HepG2 (cell line): ENCODE results near the gene C5orf24. TPM values are rescaled to one million over a fixed set of nuclear protein-coding genes. Genes with fewer than 3 reads are reported as not detected.

ENCODE experiments used
- ELF4 ChIP-seq: sonication (generic); formaldehyde crosslinking; IDR thresholded peaks from 2 replicates; pipeline ENCODE4 v1.5.0; 2020; ENCODE audit warnings: missing genetic modification reagents, mild to moderate bottlenecking, moderate library complexity, borderline replicate concordance
- GLMP ChIP-seq: sonication (generic); formaldehyde crosslinking; IDR thresholded peaks from 2 replicates; pipeline ENCODE4 v1.9.0; 2021; ENCODE audit warnings: missing genetic modification reagents, mild to moderate bottlenecking, borderline replicate concordance
- HNRNPH1 ChIP-seq: fragments of 200-400 bp; formaldehyde crosslinking; optimal IDR thresholded peaks from 2 replicates; pipeline ENCODE3; 2017; ENCODE audit warnings: mild to moderate bottlenecking, low read depth, low read length
- JUND ChIP-seq: sonication (generic); formaldehyde crosslinking; IDR thresholded peaks from 2 replicates; pipeline ENCODE4 v1.8.0; 2022; ENCODE audit warnings: mild to moderate bottlenecking, missing genetic modification reagents
- MAFG ChIP-seq: sonication (generic); formaldehyde crosslinking; IDR thresholded peaks from 2 replicates; pipeline ENCODE4 v1.5.1; 2020; ENCODE audit warnings: mild to moderate bottlenecking, missing genetic modification reagents
- NONO ChIP-seq, 2 experiments: fragments of 450-650 bp in 1 of 2; sonication (generic) in 1 of 2; formaldehyde crosslinking in 1 of 2; IDR thresholded peaks in 1 of 2; conservative IDR thresholded peaks in 1 of 2; 2 replicates each; pipeline versions ENCODE4 v1.6.1 to v1.8.0; 2017 to 2022; ENCODE audit warnings: mild to moderate bottlenecking in 1 of 2, missing genetic modification reagents in 1 of 2, moderate library complexity in 1 of 2
- NR1H2 ChIP-seq: sonication (generic); formaldehyde crosslinking; IDR thresholded peaks from 2 replicates; pipeline ENCODE4 v1.8.1; 2022; ENCODE audit warnings: low read depth, missing genetic modification reagents, borderline replicate concordance
- NR2F2 ChIP-seq: IDR thresholded peaks from 2 replicates; pipeline ENCODE4 v1.6.1; 2012; ENCODE audit warnings: low read depth, inconsistent platforms, borderline replicate concordance
- RFXANK ChIP-seq: IDR thresholded peaks from 2 replicates; pipeline ENCODE4 v1.6.1; 2016
- STAG1 ChIP-seq: sonication (generic); formaldehyde crosslinking; IDR thresholded peaks from 2 replicates; pipeline ENCODE4 v1.4.0; 2020; ENCODE audit warnings: missing genetic modification reagents
- ZKSCAN8 ChIP-seq: IDR thresholded peaks from 2 replicates; pipeline ENCODE4 v1.6.1; 2016; ENCODE audit warnings: borderline replicate concordance, missing genetic modification reagents, missing compliant biosample characterization
- ZNF264 ChIP-seq: sonication (generic); formaldehyde crosslinking; IDR thresholded peaks from 2 replicates; pipeline ENCODE4 v1.4.0; 2020; ENCODE audit warnings: missing genetic modification reagents
- ZNF468 ChIP-seq: sonication (generic); formaldehyde crosslinking; IDR thresholded peaks from 2 replicates; pipeline ENCODE4 v1.8.0; 2022; ENCODE audit warnings: mild to moderate bottlenecking, moderate library complexity, missing genetic modification reagents
- ZNF652 ChIP-seq: IDR thresholded peaks from 2 replicates; pipeline ENCODE4 v1.6.1; 2016; ENCODE audit warnings: low read depth, borderline replicate concordance
- ZNF672 ChIP-seq: sonication (generic); formaldehyde crosslinking; IDR thresholded peaks from 2 replicates; pipeline ENCODE4 v1.8.1; 2022; ENCODE audit warnings: missing genetic modification reagents
- ZNF674 ChIP-seq: sonication (generic); formaldehyde crosslinking; IDR thresholded peaks from 2 replicates; pipeline ENCODE4 v1.5.0; 2020; ENCODE audit warnings: low read depth, mild to moderate bottlenecking, missing genetic modification reagents
- ZNF777 ChIP-seq: sonication (generic); formaldehyde crosslinking; IDR thresholded peaks from 2 replicates; pipeline ENCODE4 v1.4.0; 2020; ENCODE audit warnings: missing genetic modification reagents
- polyA plus RNA-seq, 8 experiments: library from polyadenylated mRNA; depleted of rRNA in 3 of 8; stranded (reverse) in 7 of 8; unstranded in 1 of 8; fragments of >200 nt; fragmentation: Illumina TruSeq in 4 of 8; extraction: Trizol in 4 of 8; gene quantifications; 2 replicates each; pipeline versions ENCODE4 v1.2.1 to v1.2.3, GENCODE V29; 2011 to 2016; ENCODE audit warnings: low read depth in 4 of 8, missing spikeins in 1 of 8, mixed read lengths in 1 of 8; ENCODE audit not compliant: insufficient read depth in 1 of 8
- total RNA-seq, 5 experiments: library from RNA; depleted of rRNA; stranded (reverse); fragments of >200 nt; fragmentation: Illumina TruSeq; extraction: Trizol; gene quantifications; 2 replicates each; pipeline ENCODE4 v1.2.3, GENCODE V29; 2016; ENCODE audit warnings: low read depth in 1 of 5
- TF ChIP-seq, protein P1 (sequence below): sonication (generic); formaldehyde crosslinking; IDR thresholded peaks from 2 replicates; pipeline ENCODE4 v1.5.1; 2020; ENCODE audit warnings: mild to moderate bottlenecking, missing genetic modification reagents, borderline replicate concordance
- TF ChIP-seq, protein P2 (sequence below): sonication (generic); formaldehyde crosslinking; IDR thresholded peaks from 2 replicates; pipeline ENCODE4 v1.5.0; 2020; ENCODE audit warnings: mild to moderate bottlenecking, missing genetic modification reagents, borderline replicate concordance
- TF ChIP-seq, protein P3 (sequence below): sonication (generic); formaldehyde crosslinking; IDR thresholded peaks from 2 replicates; pipeline ENCODE4 v1.4.0; 2020; ENCODE audit warnings: low read depth, mild to moderate bottlenecking, missing genetic modification reagents

C5orf24 gene
- total and polyA plus RNA-seq, 2 of the 13 experiments (the other 11 are each of a cell fraction or from before 2014, with no cell fraction given): 34.6 to 41.5 TPM

- TF ChIP-seq GLMP (CRISPR knock-in tag) (0 out of 2 replicates have a peak, but pooled peaks have one; percentile 45), ZKSCAN8 (peak; percentile 57; the same call in 1 of the 2 replicates), ZNF652 (CRISPR knock-in tag) (no peak), NR1H2 (CRISPR knock-in tag) (peak; percentile 91; the same call in 1 of the 2 replicates), RFXANK (CRISPR knock-in tag) (peak; percentile 66; the same call in 1 of the 2 replicates), NONO (IDR thresholded peaks at IDR 0.05) (no peak), NONO (CRISPR knock-in tag; conservative IDR thresholded peaks at IDR 0.05) (peak; percentile 92), MAFG (no peak), ZNF674 (CRISPR knock-in tag) (peak; percentile 82), ZNF264 (peak; percentile 81; the same call in 1 of the 2 replicates), ZNF672 (CRISPR knock-in tag) (no peak), HNRNPH1 (no peak), ELF4 (peak; percentile 84; the same call in 1 of the 2 replicates), ZNF777 (CRISPR knock-in tag) (peak; percentile 95), STAG1 (0 out of 2 replicates have a peak, but pooled peaks have one; percentile 22), ZNF468 (CRISPR knock-in tag) (peak; percentile 89; the same call in 1 of the 2 replicates), NR2F2 (peak; percentile 57; the same call in 1 of the 2 replicates), JUND (peak; percentile 63; the same call in 1 of the 2 replicates)
- TF ChIP-seq, protein P1, sequence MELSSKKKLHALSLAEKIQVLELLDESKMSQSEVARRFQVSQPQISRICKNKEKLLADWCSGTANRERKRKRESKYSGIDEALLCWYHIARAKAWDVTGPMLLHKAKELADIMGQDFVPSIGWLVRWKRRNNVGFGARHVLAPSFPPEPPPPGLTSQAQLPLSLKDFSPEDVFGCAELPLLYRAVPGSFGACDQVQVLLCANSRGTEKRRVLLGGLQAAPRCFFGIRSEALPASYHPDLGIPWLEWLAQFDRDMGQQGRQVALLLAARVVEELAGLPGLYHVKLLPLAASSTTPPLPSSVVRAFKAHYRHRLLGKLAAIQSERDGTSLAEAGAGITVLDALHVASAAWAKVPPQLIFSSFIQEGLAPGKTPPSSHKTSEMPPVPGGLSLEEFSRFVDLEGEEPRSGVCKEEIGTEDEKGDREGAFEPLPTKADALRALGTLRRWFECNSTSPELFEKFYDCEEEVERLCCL (CRISPR knock-in tag): no peak
- TF ChIP-seq, protein P2, sequence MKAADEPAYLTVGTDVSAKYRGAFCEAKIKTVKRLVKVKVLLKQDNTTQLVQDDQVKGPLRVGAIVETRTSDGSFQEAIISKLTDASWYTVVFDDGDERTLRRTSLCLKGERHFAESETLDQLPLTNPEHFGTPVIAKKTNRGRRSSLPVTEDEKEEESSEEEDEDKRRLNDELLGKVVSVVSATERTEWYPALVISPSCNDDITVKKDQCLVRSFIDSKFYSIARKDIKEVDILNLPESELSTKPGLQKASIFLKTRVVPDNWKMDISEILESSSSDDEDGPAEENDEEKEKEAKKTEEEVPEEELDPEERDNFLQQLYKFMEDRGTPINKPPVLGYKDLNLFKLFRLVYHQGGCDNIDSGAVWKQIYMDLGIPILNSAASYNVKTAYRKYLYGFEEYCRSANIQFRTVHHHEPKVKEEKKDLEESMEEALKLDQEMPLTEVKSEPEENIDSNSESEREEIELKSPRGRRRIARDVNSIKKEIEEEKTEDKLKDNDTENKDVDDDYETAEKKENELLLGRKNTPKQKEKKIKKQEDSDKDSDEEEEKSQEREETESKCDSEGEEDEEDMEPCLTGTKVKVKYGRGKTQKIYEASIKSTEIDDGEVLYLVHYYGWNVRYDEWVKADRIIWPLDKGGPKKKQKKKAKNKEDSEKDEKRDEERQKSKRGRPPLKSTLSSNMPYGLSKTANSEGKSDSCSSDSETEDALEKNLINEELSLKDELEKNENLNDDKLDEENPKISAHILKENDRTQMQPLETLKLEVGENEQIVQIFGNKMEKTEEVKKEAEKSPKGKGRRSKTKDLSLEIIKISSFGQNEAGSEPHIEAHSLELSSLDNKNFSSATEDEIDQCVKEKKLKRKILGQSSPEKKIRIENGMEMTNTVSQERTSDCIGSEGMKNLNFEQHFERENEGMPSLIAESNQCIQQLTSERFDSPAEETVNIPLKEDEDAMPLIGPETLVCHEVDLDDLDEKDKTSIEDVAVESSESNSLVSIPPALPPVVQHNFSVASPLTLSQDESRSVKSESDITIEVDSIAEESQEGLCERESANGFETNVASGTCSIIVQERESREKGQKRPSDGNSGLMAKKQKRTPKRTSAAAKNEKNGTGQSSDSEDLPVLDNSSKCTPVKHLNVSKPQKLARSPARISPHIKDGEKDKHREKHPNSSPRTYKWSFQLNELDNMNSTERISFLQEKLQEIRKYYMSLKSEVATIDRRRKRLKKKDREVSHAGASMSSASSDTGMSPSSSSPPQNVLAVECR (CRISPR knock-in tag): peak; percentile 90
- TF ChIP-seq, protein P3, sequence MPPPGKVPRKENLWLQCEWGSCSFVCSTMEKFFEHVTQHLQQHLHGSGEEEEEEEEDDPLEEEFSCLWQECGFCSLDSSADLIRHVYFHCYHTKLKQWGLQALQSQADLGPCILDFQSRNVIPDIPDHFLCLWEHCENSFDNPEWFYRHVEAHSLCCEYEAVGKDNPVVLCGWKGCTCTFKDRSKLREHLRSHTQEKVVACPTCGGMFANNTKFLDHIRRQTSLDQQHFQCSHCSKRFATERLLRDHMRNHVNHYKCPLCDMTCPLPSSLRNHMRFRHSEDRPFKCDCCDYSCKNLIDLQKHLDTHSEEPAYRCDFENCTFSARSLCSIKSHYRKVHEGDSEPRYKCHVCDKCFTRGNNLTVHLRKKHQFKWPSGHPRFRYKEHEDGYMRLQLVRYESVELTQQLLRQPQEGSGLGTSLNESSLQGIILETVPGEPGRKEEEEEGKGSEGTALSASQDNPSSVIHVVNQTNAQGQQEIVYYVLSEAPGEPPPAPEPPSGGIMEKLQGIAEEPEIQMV: peak; percentile 90
Measured at GRCh38 chr5:134873987-134874830, 28.4 kb downstream of the C5orf24 start, which contains the start of gene TXNDC15 (continued).
